ENCODE measurements around the gene ATP5PB.

ATP5PB gene

DNA sequence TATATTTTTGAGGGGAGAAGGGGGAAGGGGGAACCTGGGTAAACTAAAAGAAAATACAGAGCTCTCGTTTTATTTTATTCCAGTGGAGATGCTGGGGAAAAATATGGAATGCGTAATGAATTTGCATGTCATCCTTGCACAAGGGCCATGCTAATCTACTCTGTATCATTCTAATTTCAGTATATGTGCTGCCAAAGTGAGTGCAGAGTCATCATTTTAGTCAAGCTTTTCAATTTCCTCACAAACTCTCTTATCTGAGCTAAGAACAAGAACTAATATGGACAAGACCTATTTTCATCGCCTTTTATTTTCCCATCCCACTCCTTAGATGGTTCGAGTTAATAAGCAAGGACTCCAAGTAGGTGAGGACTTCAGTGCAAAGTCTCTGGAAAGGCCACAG, 41.0 kb downstream of the ATP5PB start:
- no peak for TF ChIP-seq CTCF (IDR thresholded peaks at IDR 0.05; ENCODE audit: borderline replicate concordance, insufficient read depth, low read depth, low read length)
- H3K4me3 ChIP-seq (ENCODE audit: low read depth, low read length), result no peak overlapping the region

GRCh38 chr1:111491070-111491469, 41.8 kb downstream of the ATP5PB start:
- no peak for TF ChIP-seq CTCF (IDR thresholded peaks at IDR 0.05; ENCODE audit: borderline replicate concordance, insufficient read depth, low read depth, low read length)
- no peak overlapping the region for H3K4me3 ChIP-seq (ENCODE audit: low read depth, low read length)

GRCh38 chr1:111496398-111496797, 47.1 kb downstream of the ATP5PB start:
- no peak overlapping the region for H3K4me3 ChIP-seq (ENCODE audit: low read depth, low read length)
- TF ChIP-seq CTCF (IDR thresholded peaks at IDR 0.05; ENCODE audit: borderline replicate concordance, insufficient read depth, low read depth, low read length), result no peak

GRCh38 chr1:111497592-111497991, 48.3 kb downstream of the ATP5PB start:
- no peak for TF ChIP-seq CTCF (IDR thresholded peaks at IDR 0.05; ENCODE audit: borderline replicate concordance, insufficient read depth, low read depth, low read length)
- no peak overlapping the region for H3K4me3 ChIP-seq (ENCODE audit: low read depth, low read length)

DNA sequence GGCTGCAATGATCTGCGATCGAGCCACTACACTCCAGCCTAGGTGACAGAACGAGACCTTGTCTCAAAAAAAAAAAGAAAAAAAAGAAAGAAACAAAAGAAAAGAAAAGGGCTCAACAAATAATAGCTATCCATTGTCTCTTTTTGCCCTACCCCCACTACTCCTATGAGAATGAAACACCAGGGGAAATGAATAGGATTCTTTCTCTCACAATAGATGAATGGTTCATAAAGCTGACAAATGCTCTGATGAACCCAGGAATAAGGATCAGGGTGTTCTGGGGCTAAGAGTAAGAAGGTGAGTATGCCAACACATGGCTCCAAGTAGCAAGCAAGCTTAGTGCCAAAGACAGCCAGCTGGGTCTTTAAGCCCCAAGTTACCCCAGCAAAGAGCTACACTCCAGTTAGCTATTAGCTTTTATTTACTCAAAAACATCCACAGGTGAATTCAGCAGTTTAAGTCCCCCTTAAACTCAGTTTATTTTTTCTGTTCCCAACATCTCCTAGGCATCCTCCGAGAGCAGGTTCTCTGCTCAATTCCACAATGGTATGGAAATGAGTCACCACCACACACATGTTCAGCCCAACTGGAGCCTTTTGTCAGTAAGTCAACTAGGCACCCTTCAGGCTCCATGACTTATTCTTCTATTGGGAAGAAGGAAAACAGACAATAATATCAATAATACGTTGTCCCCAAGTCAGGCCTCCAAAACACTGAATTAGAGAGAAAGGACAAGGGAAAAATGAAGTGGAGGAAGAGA, 49.9 kb downstream of the ATP5PB start:
- TF ChIP-seq CTCF (IDR thresholded peaks at IDR 0.05; ENCODE audit: borderline replicate concordance, insufficient read depth, low read depth, low read length), result no peak
- H3K4me3 ChIP-seq (ENCODE audit: low read depth, low read length), result no peak overlapping the region

- TF ChIP-seq CTCF (IDR thresholded peaks at IDR 0.05; ENCODE audit: borderline replicate concordance, insufficient read depth, low read depth, low read length), result no peak
- no peak overlapping the region for H3K4me3 ChIP-seq (ENCODE audit: low read depth, low read length)
Measured at GRCh38 chr1:111501645-111502044, 52.4 kb downstream of the ATP5PB start.

DNA sequence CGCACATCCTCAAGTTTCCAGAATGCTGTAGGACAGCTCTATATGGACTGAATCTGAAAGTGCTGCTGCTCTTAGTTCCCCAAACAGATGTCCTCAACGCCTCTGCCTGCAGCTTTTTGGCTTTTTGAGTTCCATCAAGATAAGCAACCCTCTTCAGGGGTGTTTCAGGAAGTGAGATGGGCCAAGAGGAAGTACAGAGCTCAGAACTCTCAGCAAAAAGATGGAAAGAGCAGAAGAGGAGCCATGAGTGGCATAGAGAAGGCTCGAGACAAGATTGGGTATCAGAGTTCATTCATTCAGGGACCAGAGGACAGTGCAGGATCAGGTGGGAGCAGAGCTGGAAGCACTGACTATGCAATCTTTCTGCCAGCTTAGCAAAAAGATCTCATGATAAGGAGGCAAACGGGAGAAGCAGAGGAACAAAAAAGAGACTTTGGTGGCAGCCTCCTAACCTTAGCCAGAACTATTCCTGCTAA, 54.4 kb downstream of the ATP5PB start, which contains the start of the genes ADORA3 and TMIGD3:
TSS of gene ADORA3 (minus strand) at position 49 of the 476 bp plus-strand sequence. CDS start 279 bp downstream, outside the sequence.
TSS of gene TMIGD3 (minus strand) at position 49 of the 476 bp plus-strand sequence. CDS start 279 bp downstream, outside the sequence.
- H3K4me3 ChIP-seq (ENCODE audit: low read depth, low read length), result peak within 1 kb of the TSS; percentile 17
- no peak for TF ChIP-seq CTCF (IDR thresholded peaks at IDR 0.05; ENCODE audit: borderline replicate concordance, insufficient read depth, low read depth, low read length)

Measured in GM12875 (cell line).